ENCODE data around the gene COX6A2. TPM values are rescaled to one million over a fixed set of nuclear protein-coding genes. Genes with fewer than 3 reads are reported as not detected.

Gene COX6A2
- total RNA-seq, 1 donor from 2014 or later: not detected

DNA sequence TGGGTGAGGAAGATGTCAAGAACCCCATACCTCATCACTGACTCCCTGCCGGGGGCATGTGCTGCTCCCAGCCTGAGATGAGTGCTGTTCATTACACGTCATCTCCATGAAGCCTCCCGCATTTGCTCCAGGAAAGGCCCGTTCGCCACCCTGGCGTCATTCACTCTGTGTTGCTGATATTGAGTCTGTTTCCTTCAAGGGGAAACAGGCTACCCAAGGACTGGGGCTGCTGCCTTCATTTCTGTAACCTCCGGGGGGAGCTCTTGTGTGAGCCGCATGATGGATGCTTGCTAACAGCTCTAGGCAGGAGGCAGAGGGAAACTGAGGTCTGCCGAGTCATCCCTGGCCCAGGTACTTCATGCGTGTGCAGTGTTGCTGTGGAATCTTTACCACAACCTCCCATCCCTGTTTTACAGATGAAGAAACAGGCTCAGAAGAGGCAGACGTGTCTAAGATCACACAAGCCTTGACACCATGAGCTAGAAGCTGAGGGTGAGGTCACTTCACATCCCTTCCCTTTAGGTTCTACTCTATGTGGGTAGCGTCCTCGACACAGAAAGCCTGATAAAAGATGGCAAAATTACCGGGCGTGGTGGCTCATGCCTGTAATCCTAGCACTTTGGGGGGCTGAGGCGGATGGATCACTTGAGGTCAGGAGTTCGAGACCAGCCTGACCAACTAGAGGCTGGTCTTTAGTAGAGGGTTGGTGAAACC is 27.6 kb upstream of the COX6A2 start:
- Mint-ChIP-seq H3K9me3 (ENCODE audit: unreplicated experiment) (no peaks in the 10 kb centered on the region), H3K4me1 (ENCODE audit: low read depth, unreplicated experiment) (peaks cover 41% of the 10 kb centered on the region), H3K36me3 (ENCODE audit: low read depth, unreplicated experiment) (peaks cover 2% of the 10 kb centered on the region), H3K27me3 (ENCODE audit: low read depth, unreplicated experiment) (no peaks in the 10 kb centered on the region), H3K27ac (ENCODE audit: unreplicated experiment) (peak overlapping the region; percentile 62), H3K4me3 (ENCODE audit: unreplicated experiment) (peak overlapping the region; percentile 50)
- Histone ChIP-seq H3K9me3 (ENCODE audit: insufficient read depth, low read depth, low read length) (no peaks in the 10 kb centered on the region), H3K9ac (ENCODE audit: low read length) (no peak overlapping the region), H3K36me3 (ENCODE audit: insufficient read depth, low read length) (no peaks in the 10 kb centered on the region), H3K4me2 (ENCODE audit: low read length) (peak overlapping the region; percentile 44), H3K4me3 (ENCODE audit: insufficient read depth, low read depth, low read length) (no peak overlapping the region), H3K27ac (ENCODE audit: low read depth, low read length) (no peak overlapping the region), H2AFZ (ENCODE audit: low read depth, low read length) (no peak overlapping the region), H3K27me3 (ENCODE audit: insufficient read depth, low read length) (no peaks in the 10 kb centered on the region), H4K20me1 (ENCODE audit: insufficient read depth, low read length) (peaks cover 51% of the 10 kb centered on the region), H3K4me1 (ENCODE audit: insufficient read depth, low read length) (peaks cover 63% of the 10 kb centered on the region), H3K79me2 (ENCODE audit: insufficient read depth, low read length) (peaks cover 48% of the 10 kb centered on the region)
- FAIRE-seq: no peak
- no peak for TF ChIP-seq EZH2 (IDR thresholded peaks at IDR 0.05; ENCODE audit: insufficient read depth, low read length)
- TF ChIP-seq CTCF (IDR thresholded peaks at IDR 0.05; ENCODE audit: insufficient read depth, low read depth, low read length): peak; percentile 15
- no peak for DNase-seq (ENCODE audit: low read depth)

DNA sequence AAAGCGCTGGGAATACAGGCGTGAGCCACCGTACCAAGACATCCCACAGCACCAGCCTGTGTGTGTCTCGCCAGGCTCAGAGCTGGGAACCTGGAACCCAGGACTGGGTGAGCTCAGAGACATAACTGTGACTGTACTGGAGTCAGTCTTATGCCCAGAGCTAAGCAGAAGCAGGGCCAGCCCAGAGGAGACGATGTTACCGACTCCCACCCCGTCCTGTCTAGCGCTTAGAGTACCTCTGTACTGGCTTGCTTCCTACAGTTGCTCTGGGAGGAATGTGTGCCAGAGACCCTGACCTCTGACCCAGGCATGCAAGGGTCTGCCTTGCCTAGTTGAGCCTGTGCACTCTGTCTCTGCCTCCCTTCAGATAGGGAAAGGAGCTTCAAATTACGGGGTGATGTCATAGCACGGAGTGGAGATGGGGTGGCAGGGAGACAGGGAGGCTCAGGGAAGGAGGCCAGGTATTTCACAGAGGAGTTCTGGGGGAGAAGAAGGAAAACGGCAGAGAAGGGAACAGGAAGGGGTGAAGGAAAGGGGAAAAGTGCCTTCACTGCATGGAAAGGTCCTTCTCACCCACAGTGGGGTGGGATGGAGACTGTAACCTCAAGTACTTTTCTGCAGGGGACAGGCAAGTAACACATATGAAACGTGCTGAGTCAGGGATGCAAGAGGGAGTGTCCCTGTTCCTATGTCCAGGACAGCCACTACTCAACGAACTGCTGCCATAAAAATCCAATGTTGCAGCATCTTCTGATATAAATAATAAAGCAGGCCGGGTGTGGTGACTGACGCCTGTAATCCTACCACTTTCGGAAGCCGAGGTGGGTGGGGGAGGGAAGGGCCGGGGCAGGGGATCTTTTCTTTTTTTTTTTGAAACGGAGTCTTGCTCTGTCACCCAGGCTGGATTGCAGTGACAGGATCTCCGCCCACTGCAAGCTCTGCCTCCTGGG is 25.4 kb upstream of the COX6A2 start:
- H2AFZ ChIP-seq (ENCODE audit: low read depth, low read length): no peak overlapping the region
- Mint-ChIP-seq H3K4me3 (ENCODE audit: unreplicated experiment) (peak overlapping the region; percentile 2), H3K36me3 (ENCODE audit: low read depth, unreplicated experiment) (peaks cover 2% of the 10 kb centered on the region), H3K9me3 (ENCODE audit: unreplicated experiment) (no peaks in the 10 kb centered on the region), H3K4me1 (ENCODE audit: low read depth, unreplicated experiment) (peaks cover 41% of the 10 kb centered on the region), H3K27ac (ENCODE audit: unreplicated experiment) (peak overlapping the region; percentile 81), H3K27me3 (ENCODE audit: low read depth, unreplicated experiment) (no peaks in the 10 kb centered on the region)
- peaks cover 52% of the 10 kb centered on the region for H4K20me1 ChIP-seq (ENCODE audit: insufficient read depth, low read length)
- no peaks in the 10 kb centered on the region for H3K27me3 ChIP-seq (ENCODE audit: insufficient read depth, low read length)
- peaks cover 37% of the 10 kb centered on the region for H3K79me2 ChIP-seq (ENCODE audit: insufficient read depth, low read length)
- FAIRE-seq (no peak), DNase-seq (ENCODE audit: low read depth) (peak; percentile 41)
- H3K4me2 ChIP-seq (ENCODE audit: low read length): peak overlapping the region; percentile 66
- no peak overlapping the region for H3K9ac ChIP-seq (ENCODE audit: low read length)
- no peak overlapping the region for H3K4me3 ChIP-seq (ENCODE audit: insufficient read depth, low read depth, low read length)
- no peaks in the 10 kb centered on the region for H3K36me3 ChIP-seq (ENCODE audit: insufficient read depth, low read length)
- peaks cover 56% of the 10 kb centered on the region for H3K4me1 ChIP-seq (ENCODE audit: insufficient read depth, low read length)
- H3K27ac ChIP-seq (ENCODE audit: low read depth, low read length): peak overlapping the region; percentile 14
- no peak for TF ChIP-seq CTCF (IDR thresholded peaks at IDR 0.05; ENCODE audit: insufficient read depth, low read depth, low read length)
- no peak for TF ChIP-seq EZH2 (IDR thresholded peaks at IDR 0.05; ENCODE audit: insufficient read depth, low read length)
- no peaks in the 10 kb centered on the region for H3K9me3 ChIP-seq (ENCODE audit: insufficient read depth, low read depth, low read length)
